Activated CD4-positive, alpha-beta memory T cell treated with anti-CD3 and anti-CD28 coated beads, Interleukin-2, amount 10 ng/mL, durations not matched to agents 7 days and 5 days (primary cell): Measurements from ENCODE around the gene FBXW4. TPM values are rescaled to one million over a fixed set of nuclear protein-coding genes. Genes with fewer than 3 reads are reported as not detected.

ENCODE experiments used
- CTCF ChIA-PET: fragments of 350-600 bp; sonication (Branson Sonifier 250); formaldehyde crosslinking; loops from one replicate; lab custom pipeline; 2021; ENCODE audit warnings: antibody characterized with exemption, inconsistent platforms; lab: Charles Lee
- POLR2A ChIA-PET: fragments of 350-600 bp; sonication (Branson Sonifier 250); formaldehyde crosslinking; loops from one replicate; lab custom pipeline; 2021; ENCODE audit warnings: antibody characterized with exemption; lab: Charles Lee
- DNase-seq: peaks from one replicate; pipeline ENCODE4 v3.0.0-alpha.2; 2020
- H3K27ac Mint-ChIP-seq: one replicate; pipeline ENCODE4 v1.8.0; 2021; ENCODE audit warnings: mild to moderate bottlenecking, mixed read lengths
- H3K27me3 Mint-ChIP-seq: one replicate; pipeline ENCODE4 v1.8.0; 2021; ENCODE audit warnings: mixed read lengths
- H3K36me3 Mint-ChIP-seq: one replicate; pipeline ENCODE4 v1.8.0; 2021; ENCODE audit warnings: low read depth, mixed read lengths
- H3K4me1 Mint-ChIP-seq: one replicate; pipeline ENCODE4 v1.8.0; 2021; ENCODE audit warnings: mixed read lengths
- H3K4me3 Mint-ChIP-seq: one replicate; pipeline ENCODE4 v1.8.0; 2021; ENCODE audit warnings: mild to moderate bottlenecking, mixed read lengths
- H3K9me3 Mint-ChIP-seq: one replicate; pipeline ENCODE4 v1.8.0; 2021; ENCODE audit warnings: mixed read lengths
- total RNA-seq, 2 experiments: library from RNA; stranded (reverse); gene quantifications; one replicate each; pipeline ENCODE4 v1.2.3, GENCODE V29; 2021

The FBXW4 gene
- total RNA-seq, 2 experiments from 2014 or later: 36.8 to 37.3 TPM

DNA sequence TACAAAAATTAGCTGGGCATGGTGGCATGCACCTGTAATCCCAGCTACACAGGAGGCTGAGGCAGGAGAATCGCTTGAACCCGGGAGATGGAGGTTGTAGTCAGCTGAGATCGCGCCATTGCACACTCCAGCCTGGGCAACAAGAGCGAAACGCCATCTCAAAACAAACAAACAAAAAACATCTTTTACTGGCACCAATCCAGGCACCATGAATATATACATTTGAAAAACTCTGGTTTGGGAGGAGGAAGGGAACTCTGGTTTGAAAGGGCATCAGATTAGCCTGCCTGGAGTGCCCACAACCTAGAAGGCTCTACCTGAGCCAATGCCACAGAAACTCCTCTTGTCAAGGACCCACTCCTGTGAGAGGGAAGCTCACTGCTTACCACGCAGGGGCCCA lies 122.8 kb downstream of the FBXW4 start:
- Mint-ChIP-seq H3K4me3 (no peak overlapping the region), H3K4me1 (peaks cover 14% of the 10 kb centered on the region), H3K9me3 (no peaks in the 10 kb centered on the region), H3K27me3 (peaks cover 25% of the 10 kb centered on the region), H3K27ac (no peak overlapping the region), H3K36me3 (no peaks in the 10 kb centered on the region)
- DNase-seq: no peak
- ChIA-PET CTCF (interaction anchor here (1.1 to 4.5 kb wide), 6 partner anchors 10 to 359 kb away, joined by 3 to 67 read pairs (median 5); no protein-coding TSS in a partner anchor), POLR2A (no interaction called here)

DNA sequence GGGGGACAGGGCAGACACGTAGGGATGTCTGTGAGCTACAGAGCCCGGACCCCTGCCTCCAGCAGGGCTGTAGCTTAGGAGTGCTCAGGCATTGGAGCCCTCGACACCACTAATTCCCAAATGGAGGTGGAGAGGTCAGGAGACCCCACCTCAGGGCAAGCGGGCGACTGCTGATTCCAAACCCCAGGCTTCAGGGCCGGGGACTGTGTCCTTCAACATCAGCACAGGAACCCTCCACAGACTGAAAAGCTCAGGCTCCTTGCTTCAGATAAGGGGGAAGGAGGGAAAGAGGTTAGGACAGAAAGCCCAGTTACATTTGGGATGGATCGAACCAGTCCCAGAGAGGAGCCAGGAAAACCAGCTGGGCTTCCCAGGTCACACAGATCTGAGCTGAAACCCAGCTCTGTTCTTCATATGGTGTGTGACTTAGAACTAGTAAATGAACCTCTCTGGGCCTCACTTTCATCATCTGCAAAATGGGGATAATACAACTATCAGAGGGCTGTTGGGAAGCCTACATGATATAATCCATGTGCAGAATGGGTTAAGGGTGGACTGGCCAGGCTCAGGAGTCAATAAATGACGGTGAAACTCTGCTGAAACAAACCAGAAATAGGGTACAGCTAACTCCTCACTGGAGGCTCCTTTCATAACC lies 123.6 kb downstream of the FBXW4 start:
- H3K4me3 Mint-ChIP-seq: no peak overlapping the region

DNA sequence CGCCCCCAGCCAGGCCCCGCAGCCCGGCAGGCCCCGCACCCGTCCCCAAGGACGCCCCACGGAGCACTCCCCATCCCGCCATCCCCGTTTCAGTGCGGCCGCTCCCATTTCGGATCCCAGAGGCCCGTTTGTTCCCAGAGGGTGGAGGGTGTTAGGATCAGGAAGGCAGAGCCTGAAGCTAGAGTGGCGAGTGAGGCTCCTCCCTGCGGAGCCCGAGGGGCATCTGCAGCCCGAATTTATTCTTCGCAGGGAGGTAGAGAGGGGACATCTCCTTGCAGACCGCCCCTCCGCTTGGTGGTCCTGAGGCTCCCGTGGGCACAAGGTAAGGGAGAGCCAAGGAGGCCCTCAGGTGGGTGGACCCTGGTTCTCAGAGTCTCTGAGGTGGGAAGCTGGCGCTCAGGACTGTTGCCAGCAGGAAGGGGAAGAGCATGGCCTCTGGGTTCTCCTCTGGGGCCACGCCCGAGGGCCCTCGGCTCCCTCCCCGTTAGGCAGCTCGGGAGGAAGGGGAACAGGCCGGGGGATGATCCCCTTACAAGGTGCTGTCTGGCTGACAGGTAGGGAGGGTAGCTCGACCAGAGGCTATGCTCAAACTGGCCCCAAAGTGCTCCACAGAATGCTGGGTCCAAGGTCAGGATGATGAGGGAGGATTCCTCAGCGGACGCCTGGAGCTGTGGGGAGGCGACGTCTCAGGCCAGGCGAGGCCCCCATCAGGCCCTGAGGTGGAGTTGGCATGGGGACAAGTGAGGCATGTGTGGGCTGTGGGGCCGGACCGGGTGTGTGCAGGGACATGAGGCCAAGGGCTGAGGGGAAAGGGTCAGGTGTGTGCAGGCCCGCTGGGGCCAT lies 124.3 kb downstream of the FBXW4 start:
- Mint-ChIP-seq H3K4me1 (peaks cover 18% of the 10 kb centered on the region), H3K27ac (no peak overlapping the region), H3K27me3 (peaks cover 35% of the 10 kb centered on the region), H3K36me3 (no peaks in the 10 kb centered on the region), H3K9me3 (no peaks in the 10 kb centered on the region), H3K4me3 (peak overlapping the region; percentile 73)
- POLR2A ChIA-PET: interaction anchor here (1.1 to 1.9 kb wide), 4 partner anchors 10 to 824 kb away, joined by 3 to 5 read pairs (median 4); no protein-coding TSS in a partner anchor
- no peak for DNase-seq
- CTCF ChIA-PET: interaction anchor here (0.6 to 4.5 kb wide), 28 partner anchors 8 to 520 kb away, joined by 3 to 67 read pairs (median 5); partner anchors contain the start of genes DPCD and POLL

More for the DNA sequence above, 123.6 kb downstream of the FBXW4 start:
- H3K4me1 Mint-ChIP-seq: peaks cover 16% of the 10 kb centered on the region
- peaks cover 29% of the 10 kb centered on the region for H3K27me3 Mint-ChIP-seq
- DNase-seq: no peak
- H3K36me3 Mint-ChIP-seq: no peaks in the 10 kb centered on the region
- H3K9me3 Mint-ChIP-seq: no peaks in the 10 kb centered on the region
- ChIA-PET POLR2A (interaction anchor here (1.1 kb wide), 3 partner anchors 10 to 823 kb away, joined by 3 to 4 read pairs (median 3); no protein-coding TSS in a partner anchor), CTCF (interaction anchor here (0.6 to 4.5 kb wide), 23 partner anchors 7 to 410 kb away, joined by 3 to 67 read pairs (median 5); partner anchors contain the start of genes DPCD and POLL)
- no peak overlapping the region for H3K27ac Mint-ChIP-seq

DNA sequence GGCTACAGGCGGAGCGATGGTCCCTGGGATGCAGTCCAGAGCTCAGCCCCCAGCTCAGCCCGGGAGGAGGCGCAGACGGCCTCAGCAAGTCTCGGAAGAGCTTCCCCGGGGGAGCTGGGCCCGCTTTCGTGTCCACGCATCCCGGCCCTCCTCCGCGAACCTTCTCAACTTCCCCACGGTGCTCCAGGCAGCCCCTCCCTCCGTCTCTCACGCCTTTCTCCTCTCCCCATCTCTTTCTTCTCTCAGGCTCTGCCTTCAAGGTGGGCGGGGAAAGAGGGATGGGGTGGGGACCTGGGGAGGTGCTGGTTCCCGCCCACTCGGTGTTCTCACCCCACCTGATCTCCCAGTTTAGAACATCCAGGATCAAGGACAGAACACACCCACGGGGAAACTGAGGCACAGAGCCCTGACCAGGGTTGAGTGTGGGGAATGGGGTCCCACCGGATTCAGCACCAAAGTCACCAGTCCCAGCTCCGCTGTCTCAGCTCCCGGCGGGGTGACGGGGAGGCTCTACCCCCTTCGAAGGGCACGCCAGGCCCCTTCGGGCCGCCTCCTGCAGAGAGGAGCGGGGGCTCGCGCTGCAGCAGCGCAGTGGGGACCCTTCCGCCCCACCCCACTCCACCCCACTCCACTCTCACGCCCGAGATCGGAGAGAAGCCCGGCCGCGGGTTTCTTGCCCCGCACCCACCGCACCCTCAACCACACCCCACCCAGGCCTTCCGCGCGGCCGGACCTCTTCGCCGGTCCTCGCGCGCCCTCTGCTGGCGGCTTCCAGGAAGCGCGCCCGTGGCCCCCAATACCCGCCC lies 125.1 kb downstream of the FBXW4 start:
- ChIA-PET CTCF (interaction anchor here (0.6 to 4.5 kb wide), 25 partner anchors 9 to 520 kb away, joined by 3 to 67 read pairs (median 5); partner anchors contain the start of genes DPCD and POLL), POLR2A (interaction anchor here (1.9 kb wide), 1 partner anchor 12 kb away, joined by 5 read pairs; no protein-coding TSS in a partner anchor)
- Mint-ChIP-seq H3K4me1 (peaks cover 18% of the 10 kb centered on the region), H3K27ac (no peak overlapping the region), H3K36me3 (no peaks in the 10 kb centered on the region), H3K27me3 (peaks cover 41% of the 10 kb centered on the region), H3K4me3 (peak overlapping the region; percentile 73), H3K9me3 (no peaks in the 10 kb centered on the region)
- peak; percentile 84 for DNase-seq

DNA sequence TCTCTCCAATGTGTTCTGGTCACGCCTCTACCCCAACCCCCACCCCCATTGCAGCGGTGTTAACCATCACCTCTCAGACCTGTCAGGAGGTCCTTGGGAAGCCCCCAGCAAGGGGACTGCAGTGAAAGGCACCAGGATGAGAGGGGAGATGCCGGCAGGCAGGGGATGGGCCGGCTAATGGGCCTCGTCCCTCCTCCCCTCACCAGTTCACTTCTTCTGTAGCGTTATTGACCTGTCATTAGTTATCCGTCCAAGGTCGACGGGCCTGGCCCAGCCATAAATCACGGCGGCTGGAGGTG lies 125.7 kb downstream of the FBXW4 start:
- no peaks in the 10 kb centered on the region for H3K36me3 Mint-ChIP-seq
- peaks cover 18% of the 10 kb centered on the region for H3K4me1 Mint-ChIP-seq
- no peak for DNase-seq
- H3K4me3 Mint-ChIP-seq: no peak overlapping the region
- no peak overlapping the region for H3K27ac Mint-ChIP-seq
- H3K9me3 Mint-ChIP-seq: no peaks in the 10 kb centered on the region
- ChIA-PET CTCF (interaction anchor here (0.6 to 4.5 kb wide), 18 partner anchors 8 to 519 kb away, joined by 3 to 67 read pairs (median 5); partner anchors contain the start of genes DPCD and POLL), POLR2A (interaction anchor here (1.9 kb wide), 1 partner anchor 11 kb away, joined by 5 read pairs; no protein-coding TSS in a partner anchor)
- H3K27me3 Mint-ChIP-seq: peaks cover 43% of the 10 kb centered on the region

DNA sequence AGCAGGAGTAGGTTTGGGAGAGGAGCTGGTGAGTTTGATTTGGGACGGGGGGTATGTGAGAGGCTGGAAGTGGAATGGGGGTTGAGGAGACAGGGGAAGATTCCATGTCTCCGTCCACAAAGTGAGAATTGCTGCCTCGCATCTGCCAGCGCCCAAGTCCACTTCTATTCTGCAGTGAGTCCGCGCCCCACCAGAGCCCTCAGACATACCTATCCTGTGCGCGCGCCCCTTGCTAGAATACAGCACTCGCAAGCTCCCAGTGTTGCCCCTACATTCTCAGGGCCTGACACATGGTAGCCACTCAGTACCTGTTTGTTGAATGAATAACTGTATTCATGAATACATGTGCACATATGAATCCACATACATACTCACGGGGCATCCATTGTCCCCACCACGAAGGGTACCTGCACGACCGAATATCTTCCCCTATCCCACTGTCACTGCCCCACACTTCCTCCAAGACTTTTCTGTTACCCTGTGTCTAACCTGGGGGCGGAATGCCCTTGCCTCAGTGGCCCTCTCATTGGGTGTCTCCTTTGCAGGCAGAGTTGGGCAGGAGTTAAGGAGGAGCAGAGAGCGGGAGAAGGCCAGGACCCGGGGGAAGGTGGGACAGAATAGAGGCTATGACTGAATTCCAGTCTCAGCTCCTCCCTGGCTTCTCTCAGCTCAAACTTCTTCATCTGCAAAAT lies 126.8 kb downstream of the FBXW4 start:
- no peaks in the 10 kb centered on the region for H3K9me3 Mint-ChIP-seq
- H3K27me3 Mint-ChIP-seq: peaks cover 46% of the 10 kb centered on the region
- no peak overlapping the region for H3K27ac Mint-ChIP-seq
- ChIA-PET CTCF (interaction anchor here (0.5 to 4.5 kb wide), 7 partner anchors 11 to 1765 kb away, joined by 3 to 67 read pairs (median 4); no protein-coding TSS in a partner anchor), POLR2A (no interaction called here)
- H3K36me3 Mint-ChIP-seq: no peaks in the 10 kb centered on the region
- no peak for DNase-seq
- no peak overlapping the region for H3K4me3 Mint-ChIP-seq
- peaks cover 18% of the 10 kb centered on the region for H3K4me1 Mint-ChIP-seq

DNA sequence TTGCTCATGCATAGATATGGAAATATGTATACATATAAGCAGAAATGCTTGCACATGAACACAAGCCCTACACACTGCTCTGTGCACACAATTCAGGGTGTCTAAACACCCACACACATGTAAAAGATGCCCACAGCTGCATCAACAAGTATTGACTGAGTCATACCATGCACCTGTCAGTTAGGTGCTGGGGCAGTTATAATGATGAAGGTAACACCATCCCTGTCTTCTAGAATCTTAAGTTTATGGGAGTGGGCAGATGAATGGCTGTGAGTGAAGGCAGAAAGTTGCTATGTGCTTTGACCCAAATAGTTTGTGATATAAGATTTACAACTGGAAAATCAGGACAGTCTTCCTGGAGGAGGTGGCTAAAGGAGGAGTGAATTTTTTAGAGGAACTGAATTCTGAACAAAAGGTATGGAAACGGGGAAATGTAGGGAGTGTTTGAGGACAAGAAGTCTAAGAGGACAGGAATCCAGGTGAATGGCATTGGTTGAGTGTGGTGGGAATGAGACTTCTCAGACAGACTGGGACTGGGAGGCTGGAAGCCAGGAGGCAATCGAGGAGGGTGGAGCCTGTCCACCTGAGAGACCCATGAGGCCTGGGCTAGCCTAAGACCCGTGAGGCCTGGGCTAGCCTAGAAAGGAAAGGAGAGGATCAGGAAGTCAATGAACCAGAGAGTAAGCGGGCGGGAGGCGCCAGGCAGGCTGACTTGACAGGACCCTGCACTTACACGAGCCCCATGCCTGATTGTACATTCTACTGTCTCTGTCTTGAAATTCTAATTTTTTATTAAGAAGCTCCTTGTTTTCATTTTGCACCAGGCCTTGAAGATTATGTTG lies 127.6 kb downstream of the FBXW4 start:
- H3K27ac Mint-ChIP-seq: no peak overlapping the region
- ChIA-PET POLR2A (no interaction called here), CTCF (interaction anchor here (1.1 kb wide), 2 partner anchors 11 to 276 kb away, joined by 3 read pairs; no protein-coding TSS in a partner anchor)
- H3K36me3 Mint-ChIP-seq: no peaks in the 10 kb centered on the region
- peaks cover 18% of the 10 kb centered on the region for H3K4me1 Mint-ChIP-seq
- no peak for DNase-seq
- H3K9me3 Mint-ChIP-seq: no peaks in the 10 kb centered on the region
- peaks cover 46% of the 10 kb centered on the region for H3K27me3 Mint-ChIP-seq
- no peak overlapping the region for H3K4me3 Mint-ChIP-seq

DNA sequence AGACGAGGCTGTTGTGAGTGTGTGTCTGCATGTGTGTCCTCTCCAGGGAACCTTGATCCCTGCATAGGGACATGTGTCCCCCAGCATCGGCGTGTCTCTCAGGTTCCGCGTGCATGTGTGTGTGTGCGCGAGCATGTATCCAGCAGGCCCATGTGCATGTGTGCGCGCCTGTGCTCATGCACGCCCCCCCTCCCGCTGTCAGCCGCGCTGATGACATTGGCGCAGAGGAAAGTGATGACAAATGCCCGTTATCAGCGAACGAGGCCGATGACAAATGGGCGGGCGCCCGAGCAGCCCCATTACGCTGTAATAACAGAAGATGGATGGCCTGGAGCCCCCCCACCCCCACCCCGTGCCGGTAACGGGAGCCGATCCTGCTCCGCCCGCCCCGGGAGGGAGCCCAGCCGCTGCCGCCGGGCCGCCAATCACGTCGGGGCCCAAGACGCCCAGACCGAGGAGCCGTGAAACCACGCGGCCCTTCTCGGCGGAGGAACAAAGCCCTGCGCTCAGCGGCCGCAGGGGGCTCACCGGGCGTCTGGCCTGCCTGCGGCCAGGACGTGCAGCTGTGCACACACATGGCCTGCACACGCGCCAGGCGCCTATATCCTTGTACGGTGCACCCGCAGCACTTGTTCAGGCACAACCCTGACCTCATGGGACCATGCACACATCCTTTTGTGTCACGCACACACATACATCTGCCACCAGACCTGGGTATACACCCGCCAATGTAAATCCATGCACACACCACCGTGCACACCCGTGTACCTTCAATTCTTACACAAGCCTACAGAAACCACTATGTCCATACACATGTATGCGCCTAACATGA lies 128.4 kb downstream of the FBXW4 start:
- ChIA-PET POLR2A (no interaction called here), CTCF (no interaction called here)
- H3K27ac Mint-ChIP-seq: no peak overlapping the region
- no peak overlapping the region for H3K4me3 Mint-ChIP-seq
- no peak for DNase-seq
- H3K4me1 Mint-ChIP-seq: peaks cover 18% of the 10 kb centered on the region
- H3K9me3 Mint-ChIP-seq: no peaks in the 10 kb centered on the region
- H3K27me3 Mint-ChIP-seq: peaks cover 46% of the 10 kb centered on the region
- no peaks in the 10 kb centered on the region for H3K36me3 Mint-ChIP-seq

DNA sequence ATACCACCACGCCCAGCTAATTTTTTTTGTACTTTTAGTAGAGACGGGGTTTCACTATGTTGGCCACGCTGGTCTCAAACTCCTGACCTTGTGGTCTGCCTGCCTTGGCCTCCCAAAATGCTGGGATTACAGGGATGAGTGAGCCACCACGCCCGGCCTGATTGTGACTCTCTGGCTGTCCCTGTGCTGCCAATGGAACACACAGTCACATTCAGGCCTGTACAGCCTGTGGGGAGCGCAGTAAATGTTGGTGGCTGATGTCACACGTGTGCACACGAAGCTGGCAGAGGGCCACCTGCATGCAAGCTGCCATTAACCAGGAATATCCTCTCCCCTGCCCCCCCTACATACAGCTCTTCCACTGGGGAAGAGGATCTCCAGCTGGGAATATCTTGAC lies 129.0 kb downstream of the FBXW4 start:
- POLR2A ChIA-PET: no interaction called here

DNA sequence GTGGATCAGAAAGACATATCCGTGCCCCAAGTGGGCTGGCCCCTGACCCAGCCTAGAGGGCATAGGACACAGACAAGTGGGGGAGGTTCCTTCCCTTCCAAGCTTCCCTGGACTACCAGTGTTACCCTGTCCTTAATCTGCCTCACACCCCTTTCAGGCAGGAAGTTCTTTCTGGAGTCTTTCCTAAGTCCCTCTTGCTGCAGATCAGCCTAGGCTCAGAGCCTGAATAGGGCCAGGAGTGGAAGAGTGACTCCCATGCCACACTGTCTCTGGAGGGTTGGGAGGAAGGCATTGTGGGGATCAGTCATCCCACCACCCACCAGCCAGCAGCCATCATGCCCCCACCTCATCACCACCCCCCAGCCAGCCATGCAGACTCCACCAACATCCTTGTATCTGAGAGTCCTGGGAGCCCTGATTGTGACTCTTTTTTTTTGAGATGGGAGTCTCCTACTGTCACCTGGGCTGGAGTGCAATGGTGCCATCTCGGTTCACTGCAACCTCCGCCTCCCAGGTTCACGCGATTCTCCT lies 129.5 kb downstream of the FBXW4 start:
- no peak overlapping the region for H3K27ac Mint-ChIP-seq
- no peak for DNase-seq
- ChIA-PET POLR2A (no interaction called here), CTCF (no interaction called here)
- peaks cover 46% of the 10 kb centered on the region for H3K27me3 Mint-ChIP-seq
- H3K36me3 Mint-ChIP-seq: no peaks in the 10 kb centered on the region
- no peaks in the 10 kb centered on the region for H3K9me3 Mint-ChIP-seq
- H3K4me3 Mint-ChIP-seq: no peak overlapping the region
- peaks cover 12% of the 10 kb centered on the region for H3K4me1 Mint-ChIP-seq

More for the DNA sequence above, 129.0 kb downstream of the FBXW4 start:
- no peak overlapping the region for H3K27ac Mint-ChIP-seq
- CTCF ChIA-PET: no interaction called here
- H3K36me3 Mint-ChIP-seq: no peaks in the 10 kb centered on the region
- no peaks in the 10 kb centered on the region for H3K9me3 Mint-ChIP-seq
- H3K4me1 Mint-ChIP-seq: peaks cover 16% of the 10 kb centered on the region
- H3K27me3 Mint-ChIP-seq: peaks cover 46% of the 10 kb centered on the region
- H3K4me3 Mint-ChIP-seq: no peak overlapping the region
- no peak for DNase-seq
